AG04450 (cell line): ENCODE results near the gene PPIE. TPM values are rescaled to one million over a fixed set of nuclear protein-coding genes. Genes with fewer than 3 reads are reported as not detected.

Source experiments
- CTCF ChIA-PET: fragments of 300-600, 350-600 bp; formaldehyde crosslinking; extraction: SDS; loops from one replicate; lab custom pipeline; 2022; ENCODE audit warnings: antibody characterized with exemption, inconsistent platforms; lab: Charles Lee
- POLR2A ChIA-PET: fragments of 350-600 bp; formaldehyde crosslinking; extraction: SDS; loops from one replicate; lab custom pipeline; 2021; ENCODE audit warnings: antibody characterized with exemption, inconsistent platforms; lab: Yijun Ruan, JAX
- DNase-seq: peaks from one replicate; pipeline ENCODE4 v3.0.0-alpha.2; 2011; ENCODE audit warnings: low read depth, low spot score
- H3K27ac ChIP-seq: one replicate; pipeline ENCODE4 v1.5.1; 2012; ENCODE audit warnings: low read depth, low read length, control low read depth
- H3K27me3 ChIP-seq: one replicate; pipeline ENCODE4 v1.6.0; 2012; ENCODE audit warnings: low read length; ENCODE audit not compliant: control insufficient read depth, insufficient read depth
- H3K4me3 ChIP-seq: 2 replicates; pipeline ENCODE4 v1.5.1; 2011; ENCODE audit warnings: mild to moderate bottlenecking, low read depth, low read length, control low read depth
- H3K9me3 ChIP-seq: 2 replicates; pipeline ENCODE4 v1.5.1; 2012; ENCODE audit warnings: low read length; ENCODE audit not compliant: control insufficient read depth, insufficient read depth
- polyA plus RNA-seq: library from polyadenylated mRNA; depleted of rRNA; stranded (reverse); fragments of >200 nt; gene quantifications from 2 replicates; pipeline ENCODE4 v1.2.3, GENCODE V29; 2011
- TF ChIP-seq, protein P1 (sequence below): IDR thresholded peaks from 2 replicates; pipeline ENCODE4 v1.5.1; 2011; ENCODE audit warnings: low read depth, low read length, control low read depth, inconsistent platforms

Gene PPIE
- polyA plus RNA-seq, 1 experiment = 72.5 TPM

DNA sequence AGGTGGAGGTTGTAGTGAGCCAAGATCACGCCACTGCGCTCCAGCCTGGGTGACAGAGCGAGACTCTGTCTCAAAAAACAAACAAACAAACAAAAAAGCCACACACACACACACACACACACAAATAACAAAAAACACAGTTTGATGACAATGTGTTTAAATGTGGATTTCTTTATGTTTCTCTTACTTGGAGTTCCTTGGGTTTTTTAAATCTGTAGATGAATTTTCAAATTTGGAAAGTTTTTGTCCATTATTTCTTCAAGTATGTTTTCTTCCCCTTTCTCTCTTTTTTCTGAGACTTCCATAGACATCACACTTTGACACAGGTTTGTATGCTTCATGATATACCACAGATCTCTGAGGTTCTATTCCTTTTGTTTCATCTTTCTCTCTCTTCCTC, 12.1 kb upstream of the PPIE start:
- H3K4me3 ChIP-seq = no peak overlapping the region
- H3K27me3 ChIP-seq = peaks cover 34% of the 10 kb centered on the region
- ChIA-PET POLR2A (no interaction called here), CTCF (interaction anchor here (1.7 to 2.4 kb wide), 2 partner anchors 12 to 121 kb away, joined by 5 to 13 read pairs; partner anchors contain the start of gene PPIE)
- H3K9me3 ChIP-seq = no peaks in the 10 kb centered on the region
- no peak overlapping the region for H3K27ac ChIP-seq
- DNase-seq = no peak
- TF ChIP-seq, protein P1, sequence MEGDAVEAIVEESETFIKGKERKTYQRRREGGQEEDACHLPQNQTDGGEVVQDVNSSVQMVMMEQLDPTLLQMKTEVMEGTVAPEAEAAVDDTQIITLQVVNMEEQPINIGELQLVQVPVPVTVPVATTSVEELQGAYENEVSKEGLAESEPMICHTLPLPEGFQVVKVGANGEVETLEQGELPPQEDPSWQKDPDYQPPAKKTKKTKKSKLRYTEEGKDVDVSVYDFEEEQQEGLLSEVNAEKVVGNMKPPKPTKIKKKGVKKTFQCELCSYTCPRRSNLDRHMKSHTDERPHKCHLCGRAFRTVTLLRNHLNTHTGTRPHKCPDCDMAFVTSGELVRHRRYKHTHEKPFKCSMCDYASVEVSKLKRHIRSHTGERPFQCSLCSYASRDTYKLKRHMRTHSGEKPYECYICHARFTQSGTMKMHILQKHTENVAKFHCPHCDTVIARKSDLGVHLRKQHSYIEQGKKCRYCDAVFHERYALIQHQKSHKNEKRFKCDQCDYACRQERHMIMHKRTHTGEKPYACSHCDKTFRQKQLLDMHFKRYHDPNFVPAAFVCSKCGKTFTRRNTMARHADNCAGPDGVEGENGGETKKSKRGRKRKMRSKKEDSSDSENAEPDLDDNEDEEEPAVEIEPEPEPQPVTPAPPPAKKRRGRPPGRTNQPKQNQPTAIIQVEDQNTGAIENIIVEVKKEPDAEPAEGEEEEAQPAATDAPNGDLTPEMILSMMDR = no peak

DNA sequence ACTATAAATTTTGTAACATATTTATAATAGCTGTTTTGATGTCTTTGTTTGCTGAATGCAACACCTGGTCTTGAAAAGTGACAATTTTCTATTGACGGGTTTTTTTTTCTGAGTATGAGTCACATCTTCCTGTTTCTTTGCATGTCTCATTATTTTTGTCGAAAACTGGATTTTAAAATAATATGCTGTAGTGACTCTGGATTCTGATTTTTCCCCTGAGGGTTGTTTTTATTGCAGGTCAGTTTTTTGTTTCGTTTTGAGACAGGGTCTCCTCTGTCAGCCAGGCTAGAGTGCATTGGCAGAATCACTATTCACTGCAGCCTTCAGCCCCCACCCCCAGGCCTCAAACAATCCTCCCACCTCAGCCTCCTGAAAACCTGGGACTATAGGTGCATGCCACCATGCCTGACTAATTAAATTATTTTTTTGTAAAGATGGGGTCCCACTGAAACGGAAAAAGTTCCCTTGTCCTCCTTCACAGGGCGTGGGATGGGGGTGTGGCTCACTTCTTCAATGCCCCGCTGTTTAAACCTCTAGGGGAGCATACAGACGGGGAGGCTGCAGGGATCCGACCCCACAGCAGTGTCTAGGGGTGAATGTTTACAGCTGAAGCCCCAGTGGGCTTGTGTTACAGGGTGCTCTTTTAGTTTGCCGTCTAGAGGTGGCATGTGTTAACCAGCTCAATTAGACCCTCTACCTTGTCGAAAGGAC, 11.3 kb upstream of the PPIE start:
- CTCF ChIA-PET = no interaction called here
- Histone ChIP-seq H3K27me3 (peaks cover 34% of the 10 kb centered on the region), H3K27ac (no peak overlapping the region), H3K9me3 (no peaks in the 10 kb centered on the region), H3K4me3 (no peak overlapping the region)
- POLR2A ChIA-PET = no interaction called here
- DNase-seq = no peak
- TF ChIP-seq, protein P1 = no peak

DNA sequence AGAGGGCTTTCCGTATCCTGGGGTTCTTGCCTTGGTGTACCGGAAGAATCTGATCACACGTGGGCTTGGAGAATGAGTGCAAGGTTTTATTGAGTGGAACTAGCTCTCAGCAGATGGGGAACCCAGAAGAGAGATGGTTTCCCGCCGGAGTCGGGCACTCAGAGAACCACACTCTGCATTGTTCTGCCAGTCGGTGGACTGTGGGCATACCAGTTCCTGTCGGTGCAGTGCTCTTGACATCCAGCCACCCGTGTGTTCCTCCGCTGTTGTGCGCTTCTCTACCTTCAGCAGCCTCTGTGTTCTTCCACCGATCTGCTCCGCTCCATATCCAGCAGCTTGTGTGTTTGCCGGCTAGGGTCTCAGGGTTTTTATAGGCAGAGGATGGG, 10.8 kb upstream of the PPIE start:
- ChIA-PET POLR2A (no interaction called here), CTCF (no interaction called here)
- Histone ChIP-seq H3K27ac (no peak overlapping the region), H3K9me3 (no peaks in the 10 kb centered on the region), H3K27me3 (peaks cover 39% of the 10 kb centered on the region), H3K4me3 (no peak overlapping the region)
- no peak for DNase-seq
- TF ChIP-seq, protein P1 = no peak

DNA sequence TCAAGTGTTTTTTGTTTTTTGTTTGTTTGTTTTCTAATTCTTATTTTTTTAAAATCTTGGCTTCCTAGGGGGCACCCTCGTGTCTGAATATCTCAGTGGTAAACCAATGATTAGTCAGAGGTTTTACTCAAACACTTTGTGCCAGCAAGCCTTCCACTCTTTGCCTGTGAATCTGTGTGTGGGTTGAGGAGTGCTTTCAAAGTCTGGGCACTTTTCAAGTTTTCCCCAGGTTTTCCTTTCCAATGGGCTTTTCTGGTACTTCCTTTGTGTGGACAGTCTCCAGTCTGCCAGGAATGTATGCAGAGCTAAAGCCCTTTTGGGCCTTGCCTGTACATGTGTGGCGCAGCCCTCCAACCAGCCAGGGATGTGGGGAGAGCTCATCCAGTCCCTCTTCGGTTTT, 9.7 kb upstream of the PPIE start:
- no peak for DNase-seq
- Histone ChIP-seq H3K4me3 (no peak overlapping the region), H3K9me3 (no peaks in the 10 kb centered on the region), H3K27me3 (peaks cover 42% of the 10 kb centered on the region), H3K27ac (no peak overlapping the region)
- POLR2A ChIA-PET = no interaction called here
- CTCF ChIA-PET = no interaction called here
- TF ChIP-seq, protein P1 = no peak

DNA sequence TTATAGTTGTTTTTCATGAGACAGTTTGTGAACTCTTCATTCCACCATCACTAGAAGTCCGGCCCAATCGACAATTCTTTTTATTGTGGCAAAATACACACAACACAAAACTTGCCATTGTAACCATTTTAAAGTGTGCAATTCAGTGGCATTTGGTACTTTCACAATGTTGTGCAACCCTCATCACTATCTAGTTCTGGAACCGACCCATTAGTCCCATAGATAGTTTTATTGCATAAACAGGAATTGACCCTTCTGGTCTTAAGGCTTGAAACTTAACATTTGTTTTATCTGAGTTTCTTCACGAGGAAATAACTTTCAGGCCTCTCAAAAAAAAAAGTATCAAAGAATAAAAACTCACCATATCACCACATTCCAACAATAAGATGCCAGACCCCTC, 8.8 kb upstream of the PPIE start:
- ChIA-PET POLR2A (no interaction called here), CTCF (no interaction called here)
- H3K9me3 ChIP-seq = no peaks in the 10 kb centered on the region
- H3K27ac ChIP-seq = no peak overlapping the region
- no peak for DNase-seq
- TF ChIP-seq, protein P1 = no peak
- peaks cover 45% of the 10 kb centered on the region for H3K27me3 ChIP-seq
- H3K4me3 ChIP-seq = no peak overlapping the region
